H1 (cell line): ENCODE results near the gene PRELID1. TPM values are rescaled to one million over a fixed set of nuclear protein-coding genes. Genes with fewer than 3 reads are reported as not detected.

Experiments used
- CREB1 ChIP-seq: IDR thresholded peaks from 2 replicates; pipeline ENCODE4 v1.6.1; 2012; ENCODE audit warnings: inconsistent platforms
- CTCF ChIP-seq, 3 experiments: IDR thresholded peaks; 1 replicate in 2 of 3; 2 replicates in 1 of 3; pipeline versions ENCODE4 v1.5.1 to v1.6.1; 2011; ENCODE audit warnings: low read length in 3 of 3, mild to moderate bottlenecking in 3 of 3, inconsistent platforms in 2 of 3, low read depth in 1 of 3, moderate library complexity in 1 of 3; ENCODE audit not compliant: insufficient read depth in 1 of 3; ENCODE audit errors: control extremely low read depth in 1 of 3
- E2F6 ChIP-seq: IDR thresholded peaks from 2 replicates; pipeline ENCODE4 v1.6.1; 2012; ENCODE audit warnings: inconsistent platforms
- EP300 ChIP-seq, 2 experiments: IDR thresholded peaks; 1 replicate in 1 of 2; 2 replicates in 1 of 2; pipeline ENCODE4 v1.6.1; 2011 to 2012; ENCODE audit warnings: low read depth in 2 of 2, low read length in 2 of 2, mild to moderate bottlenecking in 2 of 2, borderline replicate concordance in 1 of 2, inconsistent platforms in 1 of 2, moderate library complexity in 1 of 2
- JUND ChIP-seq: IDR thresholded peaks from 2 replicates; pipeline ENCODE4 v1.6.1; 2011; ENCODE audit warnings: mild to moderate bottlenecking, improper control_type of control experiment, low read length
- KDM1A ChIP-seq: fragments of 200-600, 300-600 bp; sonication (generic); IDR thresholded peaks from 2 replicates; pipeline ENCODE4 v1.7.1; 2016; ENCODE audit warnings: mild to moderate bottlenecking, low read length, borderline replicate concordance
- MAFK ChIP-seq: IDR thresholded peaks from 2 replicates; pipeline ENCODE4 v1.6.1; 2012; ENCODE audit warnings: low read depth, mild to moderate bottlenecking, improper control_type of control experiment, low read length
- NRF1 ChIP-seq: IDR thresholded peaks from 2 replicates; pipeline ENCODE4 v1.6.1; 2011; ENCODE audit warnings: mild to moderate bottlenecking, low read depth, low read length, improper control_type of control experiment
- PHF8 ChIP-seq: fragments of 200-600 bp; sonication (generic); conservative IDR thresholded peaks from 2 replicates; pipeline ENCODE4 v1.7.1; 2012; ENCODE audit warnings: low read depth, mild to moderate bottlenecking, inconsistent platforms, low read length, moderate library complexity
- RAD21 ChIP-seq, 2 experiments: IDR thresholded peaks in 1 of 2; conservative IDR thresholded peaks in 1 of 2; 2 replicates each; pipeline ENCODE4 v1.6.1; 2011; ENCODE audit warnings: low read depth in 2 of 2, low read length in 2 of 2, improper control_type of control experiment in 1 of 2, inconsistent platforms in 1 of 2, mild to moderate bottlenecking in 1 of 2, moderate library complexity in 1 of 2
- RBBP5 ChIP-seq: IDR thresholded peaks from 2 replicates; pipeline ENCODE4 v1.7.1; 2012; ENCODE audit warnings: low read depth, mild to moderate bottlenecking, inconsistent platforms, low read length, moderate library complexity, borderline replicate concordance
- RNF2 ChIP-seq: fragments of 200-900, 300-1000 bp; sonication (generic); IDR thresholded peaks from 2 replicates; pipeline ENCODE4 v1.7.1; 2016; ENCODE audit warnings: borderline replicate concordance, low read depth, mild to moderate bottlenecking, antibody characterized with exemption, low read length; ENCODE audit not compliant: poor library complexity, severe bottlenecking; ENCODE audit errors: missing control alignments
- SIN3A ChIP-seq, 2 experiments: IDR thresholded peaks in 1 of 2; conservative IDR thresholded peaks in 1 of 2; 2 replicates each; pipeline ENCODE4 v1.6.1; 2011 to 2012; ENCODE audit warnings: low read length in 2 of 2, improper control_type of control experiment in 1 of 2, low read depth in 1 of 2, mild to moderate bottlenecking in 1 of 2
- SIX5 ChIP-seq: IDR thresholded peaks from 2 replicates; pipeline ENCODE4 v1.6.1; 2011; ENCODE audit warnings: mild to moderate bottlenecking, low read depth, low read length
- TAF1 ChIP-seq: IDR thresholded peaks from 2 replicates; pipeline ENCODE4 v1.6.1; 2011; ENCODE audit warnings: mild to moderate bottlenecking, low read depth, low read length
- TAF7 ChIP-seq: optimal IDR thresholded peaks from 2 replicates; pipeline ENCODE3; 2011; ENCODE audit warnings: low read depth, mild to moderate bottlenecking, inconsistent platforms, low read length, moderate library complexity, borderline replicate concordance
- TCF12 ChIP-seq: IDR thresholded peaks from 2 replicates; pipeline ENCODE4 v1.6.1; 2011; ENCODE audit warnings: low read depth, mild to moderate bottlenecking, low read length
- TEAD4 ChIP-seq: IDR thresholded peaks from 2 replicates; pipeline ENCODE4 v1.6.1; 2012; ENCODE audit warnings: low read depth, low read length, inconsistent platforms, mixed read lengths
- polyA plus RNA-seq, 7 experiments: library from polyadenylated mRNA; depleted of rRNA in 3 of 7; stranded (reverse) in 5 of 7; unstranded in 2 of 7; fragments of >200 nt in 5 of 7; fragments of 200-250 nt in 2 of 7; gene quantifications; 1 replicate in 5 of 7; 2 replicates in 1 of 7; 4 replicates in 1 of 7; pipeline versions ENCODE4 v1.2.1 to v1.2.3, GENCODE V29; 2011 to 2013; ENCODE audit warnings: missing spikeins in 2 of 7, mixed read lengths in 2 of 7
- total RNA-seq: library from RNA; stranded (reverse); fragmentation: NEBNext Ultra II Directional; extraction: Animal tissue kit (Norgen Biotek cat#: 25700); gene quantifications from 2 replicates; pipeline ENCODE4 v1.2.1, GENCODE V29; 2021

PRELID1 gene
- total and polyA plus RNA-seq, 2 of the 8 experiments (the other 6 are each of a cell fraction or from before 2014, with no cell fraction given): 272 to 428 TPM

- TF ChIP-seq CTCF (IDR thresholded peaks at IDR 0.05; ENCODE audit: control extremely low read depth in 1 of 3, insufficient read depth in 1 of 3, low read depth in 1 of 3, low read length in 3 of 3) (no peak), PHF8 (peak; percentile 76), E2F6 (peak; percentile 97), JUND (no peak), RBBP5 (0 out of 2 replicates have a peak, but pooled peaks have one; percentile 37), TAF1 (peak; percentile 11; the same call in 1 of the 2 replicates), MAFK (no peak), CREB1 (peak; percentile 57), RNF2 (no peak), EP300 (IDR thresholded peaks at IDR 0.05; ENCODE audit: borderline replicate concordance in 1 of 2, low read depth in 2 of 2, low read length in 2 of 2) (no peak), SIX5 (no peak), TCF12 (no peak), KDM1A (no peak), TEAD4 (no peak), TAF7 (no peak), RAD21 (IDR thresholded peaks at IDR 0.05 in 1 of 2, conservative IDR thresholded peaks at IDR 0.05 in 1 of 2; ENCODE audit: low read depth in 2 of 2, low read length in 2 of 2) (no peak), SIN3A (conservative IDR thresholded peaks at IDR 0.05 in 1 of 2, IDR thresholded peaks at IDR 0.05 in 1 of 2; ENCODE audit: low read depth in 1 of 2, low read length in 2 of 2) (peak in 1 of 2 experiments; percentile 19; a peak in 2 of 4 replicates), NRF1 (peak; percentile 90)
Measured at GRCh38 chr5:177311723-177312648, 8.4 kb downstream of the PRELID1 start, which contains the start of gene MXD3 (continued).
